ENCODE measurements around the gene OR52W1.
"Not testable (repeated sequence)": the region's sequence is repeated elsewhere in the genome, so short reads cannot be mapped to it uniquely, and the experiment has no call there.

OR52W1 gene

DNA sequence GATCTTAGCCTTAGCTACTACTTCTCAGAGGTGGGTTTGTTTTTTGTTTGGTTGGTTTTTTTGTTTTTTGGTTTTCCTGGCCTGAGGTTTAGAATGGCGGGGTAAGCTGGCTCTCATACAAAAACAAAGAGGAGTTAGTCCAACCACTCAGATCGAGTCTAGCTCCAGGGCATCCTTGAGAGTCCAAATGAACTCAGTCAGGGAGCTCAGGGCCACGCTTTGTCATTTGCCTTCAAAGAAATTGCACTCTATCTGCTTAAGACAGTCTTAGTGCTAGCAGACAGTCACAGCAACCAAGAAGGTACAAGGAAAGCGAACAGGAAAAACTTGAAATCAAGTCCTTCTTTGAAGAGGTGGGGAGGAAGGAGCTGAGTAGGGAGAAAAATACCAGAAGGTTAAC lies 17.5 kb downstream of the OR52W1 start:
- no peak for DNase-seq (ENCODE audit: low read depth in 1 of 2, low spot score in 1 of 2)

DNA sequence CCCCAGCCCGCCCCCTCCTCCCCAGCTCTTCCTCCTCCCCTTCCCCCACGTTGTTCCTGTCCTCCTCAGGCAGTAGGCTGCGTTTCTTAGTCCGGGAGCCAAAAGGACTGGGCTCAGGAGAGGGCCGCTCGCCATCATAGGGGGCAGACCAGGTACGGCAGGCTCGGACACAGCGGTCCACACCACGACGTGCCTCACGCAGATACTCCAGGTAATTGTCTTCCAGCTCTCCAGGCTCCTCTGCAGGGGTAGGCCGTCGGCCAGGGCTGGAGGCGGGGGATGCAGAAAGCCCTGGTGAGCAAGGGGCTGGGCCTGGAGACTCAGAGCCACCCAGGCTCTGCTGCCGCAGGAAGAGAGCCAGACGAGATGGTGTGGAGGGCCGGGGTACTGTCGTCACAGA lies 18.7 kb downstream of the OR52W1 start:
- no peak for DNase-seq (ENCODE audit: low read depth in 1 of 2, low spot score in 1 of 2)

DNA sequence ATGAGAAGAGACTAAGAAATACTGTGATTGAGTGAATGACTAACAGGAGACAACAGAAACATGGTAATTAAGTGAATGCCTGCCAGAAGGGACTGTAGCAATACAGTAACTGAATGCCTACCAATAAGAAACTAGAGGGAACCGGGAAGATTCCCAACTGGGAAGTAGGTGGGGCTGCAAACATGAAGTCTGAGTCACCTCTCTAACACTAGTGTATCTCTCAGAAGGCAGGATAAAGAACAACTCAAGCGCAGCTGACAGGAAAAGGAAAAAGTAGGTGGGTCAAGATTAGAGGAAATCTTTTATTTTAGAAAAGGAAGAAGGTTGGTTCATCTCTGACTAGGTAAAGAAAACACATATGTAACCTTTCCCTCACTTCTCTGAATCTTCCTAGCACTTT lies 20.3 kb downstream of the OR52W1 start:
- DNase-seq (ENCODE audit: low read depth in 1 of 2, low spot score in 1 of 2), result no peak

DNA sequence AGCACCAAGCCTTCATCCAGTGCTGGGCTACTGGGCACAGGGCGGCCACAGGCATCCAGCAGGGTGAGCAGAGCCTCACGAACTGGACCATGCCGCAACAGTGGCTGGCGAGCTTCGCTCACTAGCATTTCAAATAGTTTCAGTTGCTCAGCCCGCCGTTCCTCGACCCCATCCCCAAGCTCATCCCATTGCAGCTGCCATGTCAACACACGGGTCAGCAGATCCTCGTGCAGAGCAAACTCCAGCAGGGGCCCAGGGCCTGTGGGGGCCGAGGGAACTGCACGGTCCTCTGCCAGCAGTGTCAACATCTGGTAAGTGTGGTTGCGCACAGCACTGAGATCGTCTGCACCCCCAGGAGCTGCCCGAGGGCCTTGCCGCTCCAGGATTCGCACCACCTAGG lies 24.8 kb downstream of the OR52W1 start:
- DNase-seq (ENCODE audit: low read depth in 1 of 2, low spot score in 1 of 2), result no peak

DNA sequence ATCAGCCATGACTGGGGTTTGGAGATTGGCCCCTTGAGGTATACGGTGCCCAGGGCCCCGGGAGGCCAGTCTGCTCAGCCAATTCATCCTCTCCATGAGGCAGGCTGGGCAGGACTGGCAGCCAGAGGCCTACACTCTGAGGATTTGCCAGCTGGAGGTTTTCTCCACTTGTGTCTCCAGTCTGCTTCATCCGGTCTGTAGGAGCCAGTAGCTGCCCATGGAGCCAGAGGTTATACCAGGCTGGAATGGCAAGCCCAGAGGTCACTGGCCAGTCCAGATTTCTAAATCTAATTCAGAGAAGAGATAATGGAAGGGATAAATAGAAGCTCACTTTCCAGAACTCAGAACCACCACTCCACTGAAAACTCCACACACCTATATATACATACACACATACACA lies 25.4 kb downstream of the OR52W1 start:
- no peak for DNase-seq (ENCODE audit: low read depth in 1 of 2, low spot score in 1 of 2)

DNA sequence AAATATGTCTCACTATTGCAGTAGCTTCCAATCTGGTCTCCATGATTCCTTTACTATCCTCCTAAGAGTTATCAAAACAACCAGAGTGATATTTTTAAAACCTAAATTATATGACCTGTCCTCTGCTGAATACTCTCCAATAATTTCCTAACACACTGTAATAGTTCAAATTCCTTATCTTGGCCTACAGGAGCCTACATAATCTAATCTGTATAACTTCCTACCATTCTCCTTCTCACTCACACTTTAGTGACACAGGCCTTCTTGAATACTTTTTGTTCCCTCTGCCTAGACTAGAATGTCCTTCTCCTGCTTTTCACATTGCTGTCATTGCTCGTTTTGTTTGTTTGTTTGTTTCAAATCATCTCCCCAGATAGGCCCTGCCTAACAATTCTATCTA lies 26.0 kb downstream of the OR52W1 start:
- no peak for DNase-seq (ENCODE audit: low read depth in 1 of 2, low spot score in 1 of 2)

DNA sequence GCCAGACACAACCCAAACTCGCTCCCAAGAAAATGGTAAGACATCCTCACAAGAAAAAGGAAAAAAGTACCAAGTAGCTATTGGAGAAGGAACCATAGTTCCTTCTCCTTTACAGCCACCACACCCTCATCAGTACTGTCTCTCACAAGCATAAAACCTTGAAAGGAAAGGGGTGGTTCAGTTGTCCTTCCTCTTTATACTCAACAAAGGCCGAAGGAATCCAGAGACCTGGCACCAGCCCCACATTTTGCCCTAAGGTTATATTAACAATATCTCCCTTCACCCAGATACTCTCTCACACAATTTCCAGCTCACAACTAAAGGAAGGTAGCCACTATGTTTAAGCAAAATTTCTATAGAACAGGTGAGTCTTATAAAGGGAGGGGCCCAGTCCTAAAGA lies 26.9 kb downstream of the OR52W1 start:
- no peak for DNase-seq (ENCODE audit: low read depth in 1 of 2, low spot score in 1 of 2)

DNA sequence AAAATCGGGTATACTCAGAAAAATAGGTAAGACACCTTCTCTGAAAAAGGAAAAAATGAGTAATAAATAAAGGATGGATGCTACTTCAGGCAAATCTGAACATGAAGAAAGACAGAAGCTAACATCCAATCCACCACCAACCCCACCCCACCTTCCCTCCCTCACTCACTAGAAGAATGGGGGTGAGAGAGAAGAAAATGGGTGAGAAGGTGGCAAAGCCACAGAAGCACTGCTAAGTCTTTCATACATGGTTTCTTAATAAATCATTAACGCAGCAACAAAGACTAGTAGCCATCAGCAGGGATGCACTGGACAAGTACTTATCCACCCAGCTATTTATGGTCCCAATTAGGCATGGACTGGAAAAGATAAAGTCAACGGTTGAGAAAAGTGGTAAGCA lies 29.5 kb downstream of the OR52W1 start:
- no peak for DNase-seq (ENCODE audit: low read depth in 1 of 2, low spot score in 1 of 2)

DNA sequence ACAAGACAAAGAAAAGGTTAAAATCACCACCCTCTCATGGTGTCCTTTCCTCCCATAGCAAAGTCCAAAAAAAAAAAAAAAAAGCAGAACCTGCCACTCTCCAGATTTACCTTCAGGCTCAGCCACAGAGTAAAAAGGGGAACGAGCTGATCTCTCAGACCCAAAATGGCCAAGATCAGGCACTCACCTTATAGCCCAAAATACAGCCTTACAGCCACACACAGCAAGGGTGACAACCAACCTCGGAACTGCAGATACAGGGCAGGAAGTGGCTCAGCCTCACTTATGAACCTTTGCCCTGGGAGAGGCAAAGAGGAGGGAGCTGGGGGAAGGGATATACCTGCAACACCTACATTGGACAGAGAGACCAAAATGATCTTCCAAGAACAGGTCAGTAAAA lies 30.9 kb downstream of the OR52W1 start:
- no peak for DNase-seq (ENCODE audit: low read depth in 1 of 2, low spot score in 1 of 2)

DNA sequence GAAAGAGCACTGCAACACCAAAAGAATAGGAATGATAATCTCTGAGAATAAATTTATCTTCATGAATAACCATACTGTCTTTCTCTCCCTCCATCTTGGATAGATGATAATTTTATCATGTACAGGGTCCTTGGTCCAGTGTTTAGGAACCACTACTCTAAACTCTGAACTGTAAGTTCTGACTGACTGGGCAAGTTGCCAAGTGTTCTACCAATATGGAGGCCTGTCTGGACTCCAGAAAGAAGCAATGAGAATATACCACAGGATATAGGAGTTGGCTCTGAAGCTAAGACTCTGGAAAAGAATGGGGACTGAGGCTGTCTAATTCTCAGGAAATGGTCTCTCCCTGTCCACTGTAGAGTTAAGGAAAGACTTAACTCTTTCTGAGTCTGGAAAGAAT lies 33.9 kb downstream of the OR52W1 start:
- DNase-seq (ENCODE audit: low read depth in 1 of 2, low spot score in 1 of 2), result no peak

DNA sequence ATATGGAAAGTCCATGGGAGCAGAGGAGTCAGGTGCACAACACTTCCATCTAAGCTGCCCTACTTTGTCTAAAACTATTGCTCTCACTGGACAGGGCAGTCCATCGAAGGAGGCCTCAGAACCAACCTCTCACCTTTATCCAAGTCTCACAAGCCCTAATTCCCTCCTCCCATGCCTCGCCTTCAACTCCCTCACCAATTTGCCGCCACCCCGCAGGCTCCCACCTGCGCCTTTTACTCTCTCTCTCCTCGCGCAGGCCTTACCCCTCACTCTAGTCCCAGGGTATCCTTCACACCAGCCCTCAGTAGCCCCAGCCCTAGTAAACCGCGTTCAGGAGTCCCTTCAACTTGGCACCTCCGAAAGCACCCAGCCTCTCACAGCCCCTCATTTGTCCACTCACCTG lies 35.0 kb downstream of the OR52W1 start:
- DNase-seq (ENCODE audit: low read depth in 1 of 2, low spot score in 1 of 2), result no peak

DNA sequence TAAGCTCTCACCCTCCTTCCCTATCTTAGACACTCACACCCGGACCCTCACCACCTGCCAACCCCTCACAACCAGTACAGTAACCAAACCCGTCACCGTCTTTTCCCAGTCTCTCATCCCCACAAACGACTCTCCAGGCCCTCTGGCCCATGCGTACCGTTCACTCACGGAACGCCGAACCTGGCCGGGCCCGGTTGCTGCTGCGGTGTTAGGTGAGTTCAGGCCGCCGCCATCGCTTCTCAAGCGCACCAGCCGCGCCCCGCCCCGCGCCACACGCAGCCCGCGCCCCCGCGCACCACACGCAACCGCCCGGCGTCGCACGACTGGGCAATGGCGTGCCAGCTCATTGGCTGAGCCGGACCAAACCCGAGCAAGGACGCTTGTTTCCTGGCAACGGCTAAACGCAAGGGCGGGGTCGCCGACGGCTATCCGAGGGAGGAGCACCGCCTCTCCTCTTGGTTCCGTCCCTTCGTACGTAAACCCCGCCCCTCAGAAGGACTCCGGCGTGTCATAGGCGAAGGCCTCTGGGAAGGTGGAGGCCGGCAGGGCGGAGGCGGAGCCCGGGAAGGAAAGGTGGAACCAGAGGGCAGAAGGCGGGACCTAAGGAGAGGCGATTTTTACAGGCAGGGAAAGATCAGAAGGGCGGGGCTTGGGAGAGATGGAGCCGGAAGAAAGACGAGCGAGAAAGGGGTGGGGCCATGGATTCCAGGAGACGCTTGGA lies 35.5 kb downstream of the OR52W1 start, which contains the start of gene FHIP1B:
FHIP1B (minus strand) TSS at position 250 of the 721 bp plus-strand sequence. CDS start 10,120 bp downstream, outside the sequence.
- peak; percentile 96 to 99 for DNase-seq (ENCODE audit: low read depth in 1 of 2, low spot score in 1 of 2)

DNA sequence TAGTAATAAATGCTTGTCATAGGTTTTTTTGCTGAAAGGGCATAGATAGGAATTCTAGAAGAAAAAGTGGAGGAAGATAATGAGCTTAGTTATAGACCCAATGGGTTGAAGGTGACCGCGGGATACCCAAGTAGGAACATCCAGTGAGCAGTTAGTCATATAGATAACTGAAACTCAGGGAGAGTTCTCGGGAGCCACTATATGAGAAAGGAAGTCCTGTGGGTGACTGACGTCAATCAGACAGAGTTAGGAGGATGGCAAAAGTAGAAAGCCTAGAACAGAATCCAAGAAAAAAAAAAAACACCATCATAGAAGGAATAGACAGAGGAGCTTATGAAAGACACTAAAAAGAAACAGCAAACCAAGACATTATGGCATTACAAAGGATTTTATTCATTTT lies 38.2 kb downstream of the OR52W1 start:
- DNase-seq (ENCODE audit: low read depth in 1 of 2, low spot score in 1 of 2), result no peak

DNA sequence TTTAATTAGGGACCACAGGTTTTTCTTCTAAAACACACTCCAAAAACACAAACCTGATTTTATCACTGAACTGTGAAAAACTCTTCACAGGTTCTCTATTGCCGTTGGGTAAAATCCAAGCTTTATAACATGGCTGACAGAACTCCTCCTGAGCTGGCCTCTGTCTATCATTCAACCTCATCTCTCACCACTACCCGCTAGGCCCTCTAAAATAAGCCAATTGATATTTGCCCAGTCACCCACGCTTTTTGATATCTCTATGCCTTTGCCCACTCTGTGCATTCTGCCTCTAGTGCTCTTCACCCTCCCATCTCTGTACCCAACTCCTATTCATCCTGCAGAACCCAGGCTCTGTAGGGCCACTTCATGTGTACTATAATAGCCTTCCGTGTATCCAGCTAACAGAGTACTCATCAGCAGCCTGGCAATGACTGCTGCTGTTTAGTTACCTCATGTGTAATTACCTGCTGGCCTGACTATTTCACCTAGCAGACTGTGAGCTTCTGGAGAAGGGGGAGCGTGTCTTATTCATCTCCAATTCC lies 38.8 kb downstream of the OR52W1 start:
- no peak for DNase-seq (ENCODE audit: low read depth in 1 of 2, low spot score in 1 of 2)

DNA sequence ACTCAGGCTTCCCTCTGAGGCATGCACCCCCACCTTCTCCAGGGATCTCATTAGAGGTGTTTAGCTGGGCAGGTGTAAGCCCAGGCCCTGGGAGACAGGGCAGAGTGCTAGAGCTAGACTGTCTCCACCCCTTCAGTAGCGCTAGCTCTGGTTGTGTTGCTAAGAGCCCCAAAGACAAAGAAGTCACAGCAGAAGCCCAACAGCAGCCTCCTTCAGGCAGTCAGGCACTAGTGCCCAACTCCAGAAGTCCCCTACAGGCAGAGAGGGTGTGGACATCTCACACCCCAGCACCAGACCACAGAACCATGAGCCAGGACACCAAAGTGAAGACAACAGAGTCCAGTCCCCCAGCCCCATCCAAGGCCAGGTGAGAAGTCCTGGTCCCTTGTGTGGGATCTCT lies 39.9 kb downstream of the OR52W1 start, which contains the start of gene CNGA4:
CNGA4 (plus strand) TSS at position 188 of the 400 bp plus-strand sequence; CDS start at position 306, 118 bp downstream.
- no peak for DNase-seq (ENCODE audit: low read depth in 1 of 2, low spot score in 1 of 2)

DNA sequence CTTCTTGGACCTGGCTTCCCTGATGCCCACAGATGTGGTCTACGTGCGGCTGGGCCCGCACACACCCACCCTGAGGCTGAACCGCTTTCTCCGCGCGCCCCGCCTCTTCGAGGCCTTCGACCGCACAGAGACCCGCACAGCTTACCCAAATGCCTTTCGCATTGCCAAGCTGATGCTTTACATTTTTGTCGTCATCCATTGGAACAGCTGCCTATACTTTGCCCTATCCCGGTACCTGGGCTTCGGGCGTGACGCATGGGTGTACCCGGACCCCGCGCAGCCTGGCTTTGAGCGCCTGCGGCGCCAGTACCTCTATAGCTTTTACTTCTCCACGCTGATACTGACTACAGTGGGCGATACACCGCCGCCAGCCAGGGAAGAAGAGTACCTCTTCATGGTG lies 41.1 kb downstream of the OR52W1 start:
- DNase-seq (ENCODE audit: low read depth in 1 of 2, low spot score in 1 of 2), result no peak

DNA sequence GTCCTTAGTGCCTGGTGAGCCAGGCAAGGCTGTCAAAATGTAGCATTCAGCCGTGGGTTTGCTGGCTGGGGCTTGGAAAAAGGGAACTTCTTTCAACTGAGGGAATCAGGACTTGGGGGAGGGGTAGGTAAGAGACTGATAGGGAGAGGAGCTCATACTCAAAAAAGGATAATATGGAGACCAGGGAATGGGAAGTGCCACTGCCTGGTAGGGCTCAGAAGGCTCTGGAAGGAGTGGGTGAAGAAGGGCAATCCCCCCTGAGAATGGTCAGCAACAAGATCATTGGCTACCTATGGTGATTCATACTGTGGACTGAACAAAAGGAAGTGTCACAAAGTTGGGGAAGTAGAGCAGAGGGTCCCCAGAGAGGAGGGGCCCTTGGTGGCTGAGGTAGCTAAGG lies 41.8 kb downstream of the OR52W1 start:
- DNase-seq (ENCODE audit: low read depth in 1 of 2, low spot score in 1 of 2), result no peak

DNA sequence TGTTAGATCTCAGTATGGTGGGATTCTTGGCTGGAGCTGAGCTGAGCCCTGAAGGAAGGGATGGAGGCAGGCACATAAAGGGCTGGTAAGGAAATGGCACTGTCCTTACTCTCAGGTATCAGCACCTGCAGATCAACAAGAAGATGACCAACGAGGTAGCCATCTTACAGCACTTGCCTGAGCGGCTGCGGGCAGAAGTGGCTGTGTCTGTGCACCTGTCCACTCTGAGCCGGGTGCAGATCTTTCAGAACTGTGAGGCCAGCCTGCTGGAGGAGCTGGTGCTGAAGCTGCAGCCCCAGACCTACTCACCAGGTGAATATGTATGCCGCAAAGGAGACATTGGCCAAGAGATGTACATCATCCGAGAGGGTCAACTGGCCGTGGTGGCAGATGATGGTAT lies 42.3 kb downstream of the OR52W1 start:
- DNase-seq (ENCODE audit: low read depth in 1 of 2, low spot score in 1 of 2), result no peak

DNA sequence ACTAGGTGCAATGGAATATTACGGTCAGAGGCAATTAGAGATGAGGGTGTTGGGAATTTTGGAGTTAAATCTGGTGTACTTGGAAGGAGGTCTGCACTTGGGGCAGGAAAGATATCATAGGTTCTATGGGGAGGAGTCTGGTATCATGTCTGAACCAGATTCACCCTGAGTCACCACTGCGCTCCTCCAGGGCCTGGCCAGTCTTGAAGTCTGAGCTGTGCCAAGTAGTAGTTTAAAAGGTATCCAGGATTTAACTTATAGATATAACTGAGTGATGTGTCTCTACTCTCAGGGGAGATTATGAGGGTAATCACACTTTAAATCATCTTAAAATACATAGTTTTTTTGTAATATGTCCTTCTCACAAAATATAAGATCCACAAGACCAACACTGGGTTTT lies 46.5 kb downstream of the OR52W1 start:
- no peak for DNase-seq (ENCODE audit: low read depth in 1 of 2, low spot score in 1 of 2)

DNA sequence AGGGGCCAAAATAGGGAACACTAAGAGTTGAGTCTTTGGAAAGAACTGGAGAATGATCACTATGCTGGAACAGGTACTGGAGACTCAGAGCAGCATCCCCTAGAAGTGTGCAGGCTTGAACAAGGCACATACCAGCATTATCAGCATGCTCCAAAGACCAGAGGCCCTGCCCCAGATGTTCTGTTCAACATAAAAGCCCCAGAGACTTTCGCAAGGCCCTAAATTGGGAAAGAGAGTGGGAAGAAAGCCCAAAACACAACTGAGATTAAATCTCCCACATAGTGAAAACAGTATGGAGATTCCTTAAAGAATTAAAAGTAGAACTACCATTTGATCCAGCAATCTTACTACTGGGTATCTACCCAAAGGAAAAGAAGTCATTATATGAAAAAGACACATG lies 49.2 kb downstream of the OR52W1 start:
- DNase-seq (ENCODE audit: low read depth in 1 of 2, low spot score in 1 of 2), result no peak

DNA sequence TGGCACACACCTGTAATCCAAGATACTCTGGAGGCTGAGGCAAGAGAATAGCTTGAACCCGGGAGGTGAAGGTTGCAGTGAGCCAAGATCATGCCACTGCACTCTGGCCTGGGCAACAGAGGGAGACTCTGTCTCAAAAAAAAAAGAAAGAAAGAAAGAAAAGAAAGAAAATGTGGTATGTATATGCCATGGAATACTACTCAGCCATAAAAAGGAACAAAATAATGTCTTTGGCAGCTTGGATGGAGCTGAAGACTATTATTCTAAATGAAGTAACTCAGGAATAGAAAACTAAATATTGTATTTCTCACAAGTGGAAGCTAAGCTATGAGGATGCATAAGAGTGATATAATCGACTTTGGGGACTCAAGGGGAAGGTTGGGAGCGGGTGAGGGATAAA lies 49.9 kb downstream of the OR52W1 start:
- not testable (repeated sequence) for DNase-seq (ENCODE audit: low read depth in 1 of 2, low spot score in 1 of 2)
